ENCODE data around the gene B4GALT6.

Gene B4GALT6

DNA sequence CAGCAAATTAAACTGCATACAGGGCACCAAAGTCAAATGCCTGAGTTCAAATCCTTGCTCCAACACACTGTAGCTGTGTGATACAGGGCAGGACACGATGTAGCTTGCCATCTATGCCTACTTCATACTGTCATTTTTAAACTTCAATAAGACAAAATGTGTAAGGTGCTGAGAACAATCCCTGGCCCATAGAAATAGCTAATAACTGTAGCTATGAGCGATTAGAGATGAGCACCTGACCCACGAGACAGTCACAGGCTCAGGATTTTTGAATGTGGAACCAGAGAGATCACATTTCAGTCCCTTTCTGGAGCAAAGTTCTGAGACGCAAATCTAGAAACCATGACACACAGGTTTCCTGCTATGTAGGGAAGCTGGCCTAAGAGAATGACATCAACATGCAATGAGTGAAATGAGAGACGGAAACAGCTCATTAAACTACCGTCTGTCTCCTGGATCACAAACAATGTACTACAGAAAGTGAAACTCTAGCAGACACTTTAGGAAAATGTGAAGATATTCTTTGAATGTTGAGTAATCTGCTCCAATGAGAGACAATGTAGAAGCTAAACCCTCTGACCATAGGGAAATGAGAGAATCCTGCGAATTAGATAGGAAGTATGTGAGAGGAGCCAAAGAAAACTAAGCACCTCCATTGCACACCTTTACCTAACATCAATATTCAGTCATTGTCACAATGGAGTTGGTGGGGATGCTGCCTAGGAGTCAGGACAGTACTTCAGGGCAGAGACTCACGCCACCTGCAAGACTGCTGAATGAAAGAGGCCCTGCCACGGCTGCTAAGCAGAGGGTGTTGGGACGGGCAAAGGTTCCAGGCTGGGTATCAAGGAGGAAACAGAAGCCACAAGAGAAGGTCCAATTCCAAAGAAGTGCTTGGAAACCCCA lies 25.5 kb downstream of the B4GALT6 start:
- DNase-seq: no peak

DNA sequence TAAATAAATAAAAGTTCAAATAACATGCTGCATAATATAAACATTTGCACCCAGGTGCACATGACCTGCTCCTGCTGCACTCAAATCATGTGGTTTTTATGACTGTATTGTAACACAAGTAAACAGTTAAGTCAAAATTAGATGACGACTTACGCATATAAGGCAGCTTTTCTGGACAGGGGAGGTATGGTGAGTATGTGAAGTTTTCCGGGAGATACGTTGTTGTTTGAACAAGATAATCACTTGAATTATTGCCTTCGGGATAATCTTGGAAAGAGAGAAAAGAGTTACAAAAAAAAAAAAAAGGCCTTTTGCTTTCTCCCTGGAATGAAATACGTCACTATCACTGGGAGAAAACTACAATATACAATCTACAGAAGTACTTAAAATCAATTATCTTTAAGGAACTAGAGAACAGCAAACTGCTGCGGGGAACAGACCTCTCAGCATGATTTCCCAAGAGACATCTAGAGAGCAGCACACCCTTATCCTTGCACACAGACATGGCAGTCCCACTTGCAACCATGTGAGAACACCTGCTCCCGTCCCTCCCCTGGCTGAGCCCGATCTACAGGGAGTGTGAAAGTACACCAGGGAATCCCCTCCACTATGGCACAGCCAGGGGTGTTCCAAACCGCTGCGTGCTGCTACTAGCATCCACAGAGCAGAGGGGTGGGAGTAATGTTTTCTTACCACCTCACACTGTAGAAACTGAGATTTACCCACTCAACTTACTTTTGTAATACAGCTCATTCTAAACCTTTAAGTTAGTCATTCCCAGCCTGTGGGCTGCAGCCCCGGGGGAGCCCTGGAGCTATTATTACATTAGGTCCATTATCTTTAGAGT lies 26.3 kb downstream of the B4GALT6 start:
- DNase-seq: no peak

DNA sequence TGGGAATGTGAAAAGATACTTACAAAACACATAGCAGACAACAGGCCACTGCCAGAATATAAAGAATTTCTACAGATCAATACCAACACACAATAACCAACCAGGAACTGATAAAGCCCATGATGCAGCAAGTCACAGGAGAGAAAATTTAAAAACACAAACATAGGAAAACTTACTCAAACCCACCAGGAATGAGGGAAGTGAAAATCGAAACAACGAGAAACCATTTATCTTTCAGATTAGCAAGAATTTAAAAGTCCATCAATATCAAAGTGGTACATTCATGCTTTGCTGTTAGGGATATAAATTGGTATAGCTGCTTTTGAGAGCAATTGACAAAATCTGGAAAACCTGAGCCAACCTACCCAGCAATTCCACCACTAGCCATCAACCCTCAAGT lies 27.6 kb downstream of the B4GALT6 start:
- DNase-seq: no peak

DNA sequence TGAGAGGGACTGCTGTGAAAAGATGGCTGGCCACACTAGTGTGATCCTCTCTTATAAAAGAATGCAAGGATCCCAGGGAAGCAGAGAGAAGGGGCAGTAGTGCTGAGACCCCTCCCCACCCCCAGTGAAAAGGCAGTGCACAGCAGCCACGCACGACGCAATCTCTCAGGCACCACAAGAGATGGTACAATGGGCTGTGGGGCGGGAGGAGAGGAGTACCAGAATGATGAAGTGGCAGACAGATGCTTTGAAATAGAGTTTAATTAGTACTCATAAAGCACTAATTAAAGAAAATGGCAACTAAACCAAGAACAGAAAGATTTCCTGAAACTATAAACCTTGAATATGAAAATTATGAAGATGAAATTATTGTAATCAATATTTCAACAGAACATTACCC lies 29.0 kb downstream of the B4GALT6 start:
- no peak for DNase-seq

DNA sequence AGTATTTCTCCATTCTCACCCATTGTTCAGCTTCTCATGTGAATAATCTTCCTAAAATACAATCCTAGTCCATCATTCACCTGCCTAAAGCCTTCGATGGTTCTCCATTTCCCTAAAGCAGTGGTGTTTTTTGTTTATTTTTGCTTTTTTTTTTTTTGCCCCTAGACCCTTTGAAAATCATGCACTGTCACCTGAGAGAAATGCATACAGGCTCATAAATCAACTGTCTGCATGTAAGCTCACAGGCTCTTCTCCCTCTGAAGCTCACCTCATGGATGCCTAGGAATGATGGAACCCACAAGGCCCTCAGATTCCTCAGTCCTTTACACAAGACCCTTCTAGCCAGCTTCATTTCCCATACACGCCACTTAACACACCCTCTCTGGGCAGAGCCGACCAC lies 31.5 kb downstream of the B4GALT6 start:
- DNase-seq: no peak

DNA sequence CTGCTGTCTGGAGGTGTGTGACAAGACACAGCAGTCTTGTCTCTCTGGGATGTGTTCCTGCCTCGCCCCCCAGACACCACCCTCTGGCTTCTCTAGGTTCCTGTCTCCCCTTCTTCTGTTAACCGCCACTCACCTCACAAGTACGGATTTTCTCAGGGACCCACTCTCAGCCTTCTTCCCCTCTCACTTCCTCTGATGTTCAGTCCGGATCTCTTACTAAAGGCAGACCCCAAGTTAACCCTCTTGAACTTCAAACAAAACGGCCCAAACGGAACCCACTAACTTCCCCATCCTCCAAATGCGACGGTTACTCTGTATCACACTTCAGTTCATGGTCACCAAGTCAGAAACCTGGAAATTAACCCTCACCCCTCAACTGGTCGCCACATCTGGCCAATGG lies 32.0 kb downstream of the B4GALT6 start:
- DNase-seq: no peak

DNA sequence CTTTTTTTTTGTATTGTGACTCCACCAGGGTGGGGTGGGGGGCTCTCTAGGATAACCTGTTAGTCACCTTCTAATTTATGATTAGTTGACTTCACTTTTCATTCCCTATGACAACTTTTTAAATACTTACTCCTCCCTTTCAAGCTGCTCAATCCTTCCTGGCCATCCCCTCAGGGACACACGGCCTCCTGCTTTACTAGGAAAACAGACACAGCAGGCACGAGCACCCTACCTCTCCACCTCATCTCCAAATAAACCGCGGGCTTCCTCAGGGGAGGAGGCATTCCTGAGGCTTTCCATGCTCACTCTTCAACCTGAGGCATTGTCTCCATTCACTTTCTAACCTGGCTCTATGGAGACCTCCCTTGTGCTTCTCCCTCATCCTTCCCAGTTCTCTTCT lies 33.0 kb downstream of the B4GALT6 start:
- DNase-seq: no peak

DNA sequence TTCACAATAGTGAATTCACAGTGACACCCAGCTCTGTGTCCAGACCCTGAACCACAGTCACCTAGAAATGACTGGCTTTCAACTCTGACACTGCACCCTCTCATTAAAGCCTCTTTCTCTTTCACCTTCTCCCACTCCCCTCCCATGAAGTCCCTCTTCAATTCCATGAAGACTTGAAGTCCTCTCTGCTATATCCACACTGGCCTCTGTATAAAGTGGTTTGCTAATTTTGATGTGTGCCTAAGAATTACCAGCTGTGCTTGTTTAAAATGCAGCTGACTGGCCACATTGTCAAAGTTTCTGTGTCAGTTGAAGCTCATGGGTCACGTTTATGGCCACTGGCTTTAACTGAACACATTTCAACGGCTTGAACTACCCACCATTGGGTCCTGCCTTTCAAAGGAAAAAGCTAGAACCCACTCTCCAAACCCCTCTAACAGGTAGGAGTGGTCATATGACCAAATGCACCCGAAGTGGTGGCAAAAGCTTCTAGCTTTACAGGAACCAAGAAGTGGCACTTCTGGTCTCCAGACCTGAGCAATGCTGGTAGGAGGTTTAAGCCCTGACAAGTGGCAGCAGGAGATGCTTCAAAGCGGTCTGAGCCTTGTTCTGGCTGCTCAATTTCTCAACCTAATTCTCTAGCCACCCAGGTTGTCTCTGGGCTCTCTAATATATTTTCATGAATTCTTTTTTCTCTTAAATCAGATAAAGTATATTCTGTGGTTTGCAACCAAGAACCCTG lies 34.2 kb downstream of the B4GALT6 start:
- DNase-seq: no peak

DNA sequence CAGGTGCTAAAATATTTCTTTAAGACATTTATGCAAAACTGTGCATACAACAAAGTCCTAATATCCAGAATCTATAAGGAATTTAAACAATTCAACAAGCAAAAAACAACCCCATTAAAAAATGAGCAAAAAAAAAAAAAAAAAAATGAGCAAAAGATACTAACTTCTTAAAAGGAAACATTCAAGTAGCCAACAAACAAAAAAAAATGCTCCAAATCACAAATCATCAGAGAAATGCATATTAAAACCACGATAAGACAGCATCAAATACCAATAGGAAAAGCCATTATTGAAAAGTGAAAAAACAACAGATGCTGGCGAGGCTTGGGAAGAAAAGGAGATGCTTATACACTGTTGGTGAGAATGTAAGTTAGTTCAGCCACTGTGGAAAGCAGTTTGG lies 34.9 kb downstream of the B4GALT6 start:
- DNase-seq: no peak

DNA sequence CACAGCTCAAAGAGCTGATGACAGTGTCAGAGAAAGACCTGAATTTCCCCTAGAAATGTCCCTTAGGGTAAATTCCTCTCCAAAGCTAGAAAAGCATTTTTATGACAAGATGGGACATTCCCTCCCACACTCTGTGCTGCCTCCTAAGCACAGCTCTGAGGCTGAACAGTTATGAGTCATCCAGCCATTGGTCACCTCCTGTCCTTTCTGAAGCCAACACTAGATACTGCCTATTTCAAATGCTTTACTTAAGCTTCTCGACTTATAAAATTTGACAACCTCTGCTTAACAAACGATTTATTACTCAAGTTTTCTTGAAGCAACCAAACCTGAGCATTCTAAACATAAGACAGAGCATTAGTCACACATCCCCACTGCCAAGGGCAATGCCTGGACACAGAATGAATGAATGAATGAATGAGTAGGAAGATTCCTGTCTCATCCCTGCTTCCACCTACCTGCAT lies 35.4 kb downstream of the B4GALT6 start:
- DNase-seq: no peak

DNA sequence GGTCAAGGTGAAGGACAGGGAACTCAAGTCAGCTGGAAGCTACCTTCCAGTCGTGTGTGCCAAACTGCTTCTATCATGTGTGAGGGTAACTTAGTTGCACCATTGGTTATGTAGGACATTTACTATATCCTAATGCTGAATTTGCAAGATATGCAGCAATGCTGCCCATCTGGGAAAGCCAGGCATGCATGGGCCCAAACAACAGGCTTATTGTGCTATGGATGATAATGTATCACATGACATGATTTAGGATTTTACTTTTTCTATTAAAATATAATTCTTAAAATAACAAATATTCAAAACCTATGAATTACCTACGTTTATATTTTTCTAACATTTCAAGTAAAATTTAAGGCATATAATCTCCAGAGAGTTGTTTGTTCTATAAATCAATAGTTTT lies 35.9 kb downstream of the B4GALT6 start:
- DNase-seq: no peak

DNA sequence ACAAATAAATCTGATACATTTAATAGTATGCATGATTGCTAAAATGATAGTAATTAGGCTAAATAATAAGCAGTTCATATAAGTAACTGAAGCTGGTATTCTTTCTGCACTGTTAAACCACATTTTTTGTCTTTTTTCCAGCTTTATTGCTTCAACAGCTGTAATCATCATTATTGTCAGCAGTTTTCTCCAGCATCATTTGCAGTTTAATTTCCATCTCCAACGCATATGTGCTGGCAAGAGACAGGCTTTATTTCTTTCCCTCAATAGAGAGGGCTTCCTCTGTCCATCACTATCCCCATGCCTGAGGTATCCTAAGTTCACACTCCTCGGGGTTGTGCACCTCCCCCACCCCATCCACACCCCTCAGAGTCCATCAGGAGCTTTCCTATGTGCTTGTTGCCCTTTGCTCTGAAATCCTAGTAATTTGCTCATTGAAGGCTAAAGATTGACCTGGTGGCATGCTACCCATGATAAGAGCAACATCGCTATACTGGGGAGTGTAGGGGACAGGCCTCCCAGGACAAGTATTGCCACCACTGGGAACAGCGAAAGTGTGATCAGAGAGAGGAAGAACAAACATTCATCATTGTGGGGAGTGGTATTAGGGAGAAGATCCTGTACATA lies 37.1 kb downstream of the B4GALT6 start:
- DNase-seq: no peak

DNA sequence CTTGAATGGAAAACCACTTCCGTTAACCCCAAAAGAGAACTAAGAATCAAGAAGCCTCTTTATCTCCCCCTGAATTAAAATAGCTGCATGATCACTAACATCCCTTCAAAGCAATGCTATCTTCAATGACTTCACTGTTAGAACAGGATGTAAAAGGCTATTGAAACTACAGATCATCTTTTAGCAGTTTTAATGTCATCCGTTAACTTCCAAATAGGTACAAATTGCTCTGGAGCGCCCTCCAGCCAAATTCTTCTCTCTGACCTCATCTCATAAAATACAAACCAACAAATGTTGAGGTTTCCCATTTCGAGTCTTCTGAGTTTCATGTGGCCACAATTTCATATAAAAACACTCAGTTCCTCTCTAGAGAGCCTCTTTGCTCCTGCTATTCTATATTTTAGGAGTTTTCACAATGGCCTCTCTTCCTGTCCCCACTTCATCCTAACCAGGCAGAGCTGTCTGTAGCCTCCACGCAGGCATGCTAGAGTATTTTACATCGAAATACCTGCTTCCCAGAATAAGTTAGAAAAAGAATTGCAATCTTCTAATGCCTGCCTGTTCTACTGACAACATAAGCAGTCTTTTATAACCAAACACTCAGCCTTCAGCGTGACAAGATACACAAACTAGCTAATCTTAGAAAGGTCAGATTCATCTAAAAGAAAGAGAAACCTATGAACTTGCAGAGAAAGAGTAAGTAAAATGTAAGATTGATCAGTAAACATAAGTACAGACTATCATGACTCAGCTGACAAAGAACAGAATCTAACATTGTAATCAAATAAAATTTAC lies 37.9 kb downstream of the B4GALT6 start:
- DNase-seq: no peak

DNA sequence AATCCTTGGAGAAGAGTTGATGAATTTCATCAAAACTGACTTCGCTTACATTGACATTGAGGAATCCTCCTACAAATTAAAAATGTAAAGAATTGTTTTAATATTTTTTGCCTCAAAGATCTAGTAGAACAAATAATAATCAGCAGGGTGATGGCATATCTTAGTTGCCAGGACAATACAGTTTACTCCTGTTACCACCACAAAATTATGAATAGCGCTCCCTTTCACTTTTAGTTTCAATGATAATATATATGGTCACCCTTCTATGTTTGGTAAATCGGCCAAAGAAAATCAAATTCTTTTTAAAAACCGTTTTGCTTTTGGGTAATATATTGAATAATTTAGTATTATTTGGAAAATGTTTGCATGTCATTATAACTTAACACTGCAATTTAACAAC lies 39.0 kb downstream of the B4GALT6 start:
- no peak for DNase-seq

DNA sequence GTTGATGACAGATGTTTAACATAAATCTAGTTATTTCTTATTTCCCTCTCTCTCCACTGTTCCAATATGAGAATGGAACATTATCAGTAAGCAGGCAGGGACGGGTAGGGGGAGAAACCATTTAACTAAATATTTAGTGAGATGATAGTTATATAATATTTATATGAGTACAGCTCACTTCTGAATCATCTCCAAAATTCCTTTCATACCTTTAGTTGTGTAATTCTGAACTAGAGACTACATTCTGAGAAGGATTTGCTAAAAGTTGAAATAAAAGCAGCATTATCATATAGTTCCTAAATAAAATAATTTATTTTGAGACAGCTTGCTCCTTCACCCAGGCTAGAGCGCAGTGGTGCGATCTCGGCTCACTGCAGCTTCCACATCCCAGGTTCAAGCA lies 41.4 kb downstream of the B4GALT6 start:
- no peak for DNase-seq

DNA sequence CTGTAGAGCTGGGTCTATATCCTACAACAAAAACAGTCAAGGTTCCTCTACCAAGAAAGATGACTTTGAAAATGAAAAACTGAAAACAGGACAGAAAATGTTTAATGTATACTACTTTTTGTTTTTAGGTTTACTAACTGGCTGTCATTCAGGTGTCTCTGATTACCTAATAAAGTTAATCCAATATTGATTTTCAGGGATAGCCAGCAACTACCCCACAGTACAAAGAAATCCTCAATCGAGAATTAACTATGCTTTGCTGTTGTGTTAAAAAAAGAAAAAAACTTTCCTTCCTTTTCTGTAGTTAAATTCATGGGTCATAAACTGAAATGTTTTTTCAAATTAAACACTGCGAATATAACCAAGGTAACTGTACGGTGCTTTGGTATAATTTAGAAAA lies 46.9 kb downstream of the B4GALT6 start:
- DNase-seq: no peak

DNA sequence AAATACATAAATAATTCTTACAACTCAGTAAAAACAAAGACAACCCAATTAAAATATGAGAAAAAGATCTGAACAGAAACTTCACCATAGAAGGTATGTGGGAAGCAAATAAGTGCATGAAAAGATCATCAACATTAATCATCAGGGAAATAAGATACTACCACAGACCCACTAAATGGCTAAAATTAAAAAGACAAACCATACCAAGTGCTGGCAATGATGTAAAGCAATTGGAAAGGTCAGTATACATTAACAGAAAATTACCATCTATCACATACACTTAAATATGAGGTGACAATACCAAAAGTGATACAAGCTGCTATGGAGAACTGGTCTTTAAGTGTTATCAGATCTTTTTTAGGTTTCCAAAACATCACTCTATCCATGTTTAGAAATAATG lies 48.0 kb downstream of the B4GALT6 start:
- no peak for DNase-seq

DNA sequence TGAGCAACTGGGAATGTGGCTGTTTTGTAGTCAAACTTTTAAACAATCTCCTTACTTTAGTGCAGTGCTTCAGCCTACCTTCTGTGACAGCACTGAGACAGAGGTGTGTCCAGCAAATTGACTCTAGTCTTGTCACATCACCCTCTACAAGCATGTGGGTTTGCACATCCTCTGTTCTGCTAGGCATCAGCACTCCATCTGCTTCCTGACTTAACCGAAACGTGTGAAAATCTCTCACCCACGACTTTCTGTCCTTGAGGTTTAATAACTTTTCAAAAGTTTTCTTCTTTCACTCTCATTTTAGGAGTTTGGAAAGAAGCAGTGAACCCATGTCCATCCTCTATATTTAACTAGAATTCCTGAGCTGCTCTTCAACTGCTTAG lies 50.1 kb downstream of the B4GALT6 start:
- DNase-seq: no peak

DNA sequence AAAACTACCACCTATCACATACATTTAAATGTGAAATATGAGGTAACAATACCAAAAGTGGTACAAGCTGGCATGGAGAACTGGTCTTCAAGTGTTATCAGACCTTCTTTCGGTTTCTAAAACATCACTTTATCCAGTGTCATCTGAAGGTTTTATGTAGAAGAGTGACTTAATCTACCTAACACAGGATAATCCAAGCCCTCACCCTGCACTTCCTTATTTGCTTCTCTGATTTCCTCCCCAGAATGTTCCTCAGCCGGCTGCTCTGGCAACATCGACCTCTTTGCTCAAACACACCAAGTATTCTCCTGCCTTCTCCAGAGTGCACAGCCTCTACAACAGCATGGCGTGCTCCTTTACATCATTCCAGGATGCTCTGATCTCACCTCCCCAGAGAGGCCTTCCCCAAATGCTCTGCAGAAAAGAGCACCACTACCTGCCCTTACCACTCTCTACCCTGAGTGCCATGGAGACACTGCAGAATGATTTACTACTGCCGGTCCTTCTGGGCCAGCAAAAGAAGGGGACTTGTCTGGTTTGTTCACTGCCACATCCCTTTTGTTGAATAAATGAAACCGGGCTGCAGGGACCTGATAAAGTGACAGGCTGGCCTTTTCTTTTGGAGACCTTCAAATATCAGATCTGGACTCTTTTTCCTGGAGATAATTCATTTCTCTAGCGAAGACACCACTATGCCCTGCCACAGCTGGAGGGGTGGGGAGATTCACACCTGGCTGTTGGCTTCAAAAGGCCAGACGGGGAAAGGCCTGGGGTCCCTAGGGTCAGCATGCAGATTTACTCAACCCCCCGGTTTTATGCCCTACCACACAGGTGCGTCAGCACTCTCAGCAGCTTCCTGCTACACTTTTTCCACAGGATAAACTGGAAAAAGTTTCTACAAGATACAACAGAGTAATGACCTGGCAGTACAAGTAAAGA lies 50.7 kb downstream of the B4GALT6 start:
- no peak for DNase-seq

DNA sequence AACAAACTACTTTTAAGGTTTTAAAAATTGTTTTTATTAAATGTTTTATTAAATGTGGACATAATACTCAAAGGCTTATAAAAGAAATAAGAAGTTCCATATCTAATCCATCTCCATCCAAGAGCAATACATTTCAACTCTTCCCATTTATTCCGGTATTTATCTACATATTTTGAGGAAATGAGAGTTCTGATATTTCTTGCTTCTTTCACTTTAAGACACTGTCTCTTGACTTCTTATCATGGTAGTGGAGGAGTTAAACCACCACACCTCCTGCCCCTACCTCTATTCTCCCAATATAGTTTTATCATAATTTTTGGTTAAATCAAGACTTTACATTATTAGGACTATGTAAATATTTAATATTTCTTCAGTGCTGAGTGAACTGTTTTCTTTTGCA lies 52.0 kb downstream of the B4GALT6 start:
- DNase-seq: no peak

DNA sequence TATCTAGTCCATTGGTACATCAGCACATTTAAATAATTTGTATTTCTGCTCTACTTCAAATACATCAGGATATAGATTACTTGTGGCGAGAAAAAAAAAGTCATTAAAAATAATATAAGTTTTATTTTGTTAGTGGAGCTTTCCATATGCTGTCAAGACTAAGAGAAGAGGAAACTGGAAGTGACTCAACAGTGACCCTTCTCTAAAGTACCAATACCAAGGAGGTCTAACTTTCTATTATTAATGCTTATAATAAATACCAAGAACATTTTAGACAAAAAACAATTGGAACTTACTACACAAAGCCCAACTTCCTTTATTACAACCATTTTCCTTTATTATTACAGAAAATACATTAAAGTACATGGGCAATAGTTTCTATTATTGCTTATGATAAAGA lies 52.9 kb downstream of the B4GALT6 start:
- DNase-seq: no peak

Data from central memory CD4-positive, alpha-beta T cell (primary cell).